Retinal pigment epithelial cell (primary cell): Measurements from ENCODE around the gene RPS16.

Source experiments
- DNase-seq: peaks from one replicate; pipeline ENCODE4 v3.0.0-alpha.2; 2010; ENCODE audit warnings: low read depth
- H3K4me3 ChIP-seq: 2 replicates; pipeline ENCODE4 v1.5.1; 2011; ENCODE audit warnings: mild to moderate bottlenecking, low read length, control low read depth, moderate library complexity
- CTCF ChIP-seq: conservative IDR thresholded peaks from 2 replicates; pipeline ENCODE4 v1.5.1; 2011; ENCODE audit warnings: low read depth, low read length, control low read depth, inconsistent platforms

RPS16 gene

GRCh38 chr19:39434123-39435076, 1.3 kb downstream of the RPS16 start:
- TF ChIP-seq CTCF, result no peak
- DNase-seq, result no peak
- peak overlapping the region; percentile 99 for H3K4me3 ChIP-seq

- TF ChIP-seq CTCF, result no peak
- no peak overlapping the region for H3K4me3 ChIP-seq
- no peak for DNase-seq
Observed at GRCh38 chr19:39433480-39434079, 2.2 kb downstream of the RPS16 start.

GRCh38 chr19:39432677-39433025, 3.1 kb downstream of the RPS16 start:
- no peak overlapping the region for H3K4me3 ChIP-seq
- TF ChIP-seq CTCF, result no peak
- DNase-seq, result no peak

GRCh38 chr19:39430675-39431593, 4.8 kb downstream of the RPS16 start:
- H3K4me3 ChIP-seq, result no peak overlapping the region
- DNase-seq, result peak; percentile 88

GRCh38 chr19:39428283-39429112, 7.3 kb downstream of the RPS16 start:
- H3K4me3 ChIP-seq, result no peak overlapping the region
- DNase-seq, result peak; percentile 60
- no peak for TF ChIP-seq CTCF

More at GRCh38 chr19:39430675-39431593, 4.8 kb downstream of the RPS16 start:
- TF ChIP-seq CTCF, result no peak

GRCh38 chr19:39427707-39428106, 8.0 kb downstream of the RPS16 start:
- H3K4me3 ChIP-seq, result no peak overlapping the region
- TF ChIP-seq CTCF, result no peak
- no peak for DNase-seq
